SJCRH30 (cell line): ENCODE data around the gene MICAL2. TPM values are rescaled to one million over a fixed set of nuclear protein-coding genes. Genes with fewer than 3 reads are reported as not detected.
A peak's percentile ranks its signal among the peaks of the same experiment; 100 is the strongest.

Experiments
- DNase-seq, 2 experiments: peaks; one replicate each; pipeline ENCODE4 v3.0.0-alpha.2; 2015 to 2020
- H3K27ac ChIP-seq: fragments of 250-450 bp; sonication (Bioruptor Pico); 2 replicates; pipeline ENCODE4 v1.5.1; 2020; ENCODE audit warnings: mild to moderate bottlenecking, moderate library complexity
- H3K27me3 ChIP-seq: fragments of 250-450 bp; sonication (Bioruptor Pico); 2 replicates; pipeline ENCODE4 v1.5.1; 2020; ENCODE audit warnings: mild to moderate bottlenecking, moderate library complexity
- H3K36me3 ChIP-seq: fragments of 250-450 bp; sonication (Bioruptor Pico); 2 replicates; pipeline ENCODE4 v1.5.1; 2020; ENCODE audit warnings: mild to moderate bottlenecking, moderate library complexity
- H3K4me1 ChIP-seq: fragments of 250-450 bp; sonication (Bioruptor Pico); 2 replicates; pipeline ENCODE4 v1.5.1; 2020; ENCODE audit warnings: mild to moderate bottlenecking, moderate library complexity
- H3K4me3 ChIP-seq: fragments of 250-450 bp; sonication (Bioruptor Pico); 2 replicates; pipeline ENCODE4 v1.5.1; 2020; ENCODE audit warnings: mild to moderate bottlenecking, moderate library complexity
- H3K9me3 ChIP-seq: fragments of 250-450 bp; sonication (Bioruptor Pico); replicated peaks from 2 replicates; pipeline ENCODE4 v1.5.1; 2020; ENCODE audit warnings: mild to moderate bottlenecking, moderate library complexity
- total RNA-seq: library from RNA; depleted of rRNA; stranded (reverse); fragments of >200 nt; shearing (Covaris generic); gene quantifications from 2 replicates; pipeline ENCODE4 v1.2.3, GENCODE V29; 2014

The MICAL2 gene
- total RNA-seq, 1 experiment from 2014 or later = 7.8 TPM

GRCh38 chr11:12286606-12287005, 176.2 kb downstream of the MICAL2 start:
- no peak for DNase-seq
- H3K4me3 ChIP-seq = no peak overlapping the region
- peak overlapping the region; percentile 70 for H3K27ac ChIP-seq
- no peaks in the 10 kb centered on the region for H3K27me3 ChIP-seq
- peaks cover 35% of the 10 kb centered on the region for H3K4me1 ChIP-seq
- no peaks in the 10 kb centered on the region for H3K9me3 ChIP-seq
- H3K36me3 ChIP-seq = no peaks in the 10 kb centered on the region

- Histone ChIP-seq H3K4me1 (peaks cover 35% of the 10 kb centered on the region), H3K27ac (peak overlapping the region; percentile 70)
Observed at GRCh38 chr11:12287009-12287373, 176.6 kb downstream of the MICAL2 start.

GRCh38 chr11:12287374-12288211, 177.2 kb downstream of the MICAL2 start:
- Histone ChIP-seq H3K27me3 (no peaks in the 10 kb centered on the region), H3K9me3 (no peaks in the 10 kb centered on the region), H3K36me3 (no peaks in the 10 kb centered on the region), H3K4me3 (peak overlapping the region; percentile 15), H3K27ac (peak overlapping the region; percentile 70), H3K4me1 (peaks cover 35% of the 10 kb centered on the region)
- DNase-seq = peak; percentile 86 to 90

More at GRCh38 chr11:12287009-12287373, 176.6 kb downstream of the MICAL2 start:
- no peaks in the 10 kb centered on the region for H3K27me3 ChIP-seq
- peak; percentile 90 for DNase-seq
- no peak overlapping the region for H3K4me3 ChIP-seq
- no peaks in the 10 kb centered on the region for H3K9me3 ChIP-seq
- H3K36me3 ChIP-seq = no peaks in the 10 kb centered on the region

- peak; percentile 92 to 96 for DNase-seq
Observed at GRCh38 chr11:12288212-12288930, 178.0 kb downstream of the MICAL2 start.

GRCh38 chr11:12288931-12289666, 178.7 kb downstream of the MICAL2 start:
- Histone ChIP-seq H3K27ac (no peak overlapping the region), H3K4me3 (no peak overlapping the region), H3K36me3 (no peaks in the 10 kb centered on the region), H3K9me3 (no peaks in the 10 kb centered on the region), H3K4me1 (peaks cover 35% of the 10 kb centered on the region), H3K27me3 (no peaks in the 10 kb centered on the region)
- peak in 1 of 2 experiments; percentile 32 for DNase-seq

More at GRCh38 chr11:12288212-12288930, 178.0 kb downstream of the MICAL2 start:
- Histone ChIP-seq H3K36me3 (no peaks in the 10 kb centered on the region), H3K9me3 (no peaks in the 10 kb centered on the region), H3K27ac (peak overlapping the region; percentile 70), H3K4me3 (peak overlapping the region; percentile 15), H3K4me1 (peaks cover 35% of the 10 kb centered on the region), H3K27me3 (no peaks in the 10 kb centered on the region)

- Histone ChIP-seq H3K4me1 (peaks cover 33% of the 10 kb centered on the region), H3K9me3 (no peaks in the 10 kb centered on the region), H3K27me3 (no peaks in the 10 kb centered on the region), H3K27ac (no peak overlapping the region), H3K4me3 (no peak overlapping the region), H3K36me3 (no peaks in the 10 kb centered on the region)
- no peak for DNase-seq
Observed at GRCh38 chr11:12289667-12290476, 179.5 kb downstream of the MICAL2 start.

- H3K4me3 ChIP-seq = no peak overlapping the region
- H3K9me3 ChIP-seq = no peaks in the 10 kb centered on the region
- no peaks in the 10 kb centered on the region for H3K36me3 ChIP-seq
- no peak for DNase-seq
- H3K4me1 ChIP-seq = peaks cover 26% of the 10 kb centered on the region
- no peak overlapping the region for H3K27ac ChIP-seq
- no peaks in the 10 kb centered on the region for H3K27me3 ChIP-seq
Observed at GRCh38 chr11:12290477-12290922, 180.1 kb downstream of the MICAL2 start.

- Histone ChIP-seq H3K4me3 (no peak overlapping the region), H3K9me3 (no peaks in the 10 kb centered on the region), H3K27ac (no peak overlapping the region), H3K36me3 (no peaks in the 10 kb centered on the region), H3K4me1 (peaks cover 18% of the 10 kb centered on the region), H3K27me3 (no peaks in the 10 kb centered on the region)
- DNase-seq = no peak
Observed at GRCh38 chr11:12291313-12291712, 180.9 kb downstream of the MICAL2 start.

- Histone ChIP-seq H3K9me3 (no peaks in the 10 kb centered on the region), H3K27me3 (no peaks in the 10 kb centered on the region), H3K27ac (no peak overlapping the region), H3K4me1 (peaks cover 14% of the 10 kb centered on the region), H3K4me3 (no peak overlapping the region), H3K36me3 (no peaks in the 10 kb centered on the region)
- DNase-seq = no peak
Observed at GRCh38 chr11:12291766-12292165, 181.4 kb downstream of the MICAL2 start.

- Histone ChIP-seq H3K9me3 (no peaks in the 10 kb centered on the region), H3K36me3 (no peaks in the 10 kb centered on the region), H3K4me3 (no peak overlapping the region), H3K27me3 (no peaks in the 10 kb centered on the region), H3K4me1 (peaks cover 6% of the 10 kb centered on the region; the same call in 1 of the 2 replicates), H3K27ac (no peak overlapping the region)
- DNase-seq = no peak
Observed at GRCh38 chr11:12292766-12293165, 182.4 kb downstream of the MICAL2 start.

- Histone ChIP-seq H3K4me1 (no peaks in the 10 kb centered on the region), H3K27ac (no peak overlapping the region), H3K36me3 (no peaks in the 10 kb centered on the region), H3K27me3 (no peaks in the 10 kb centered on the region), H3K4me3 (no peak overlapping the region), H3K9me3 (peaks cover under 1% of the 10 kb centered on the region)
- DNase-seq = no peak
Observed at GRCh38 chr11:12293486-12293885, 183.1 kb downstream of the MICAL2 start.

- Histone ChIP-seq H3K9me3 (peaks cover 11% of the 10 kb centered on the region), H3K27me3 (no peaks in the 10 kb centered on the region), H3K36me3 (no peaks in the 10 kb centered on the region), H3K4me1 (no peaks in the 10 kb centered on the region), H3K27ac (no peak overlapping the region), H3K4me3 (no peak overlapping the region)
- DNase-seq = no peak
Observed at GRCh38 chr11:12294613-12295012, 184.2 kb downstream of the MICAL2 start.

GRCh38 chr11:12295943-12296342, 185.6 kb downstream of the MICAL2 start:
- DNase-seq = no peak
- Histone ChIP-seq H3K4me3 (no peak overlapping the region), H3K27ac (no peak overlapping the region), H3K27me3 (no peaks in the 10 kb centered on the region), H3K9me3 (peaks cover 11% of the 10 kb centered on the region), H3K4me1 (no peaks in the 10 kb centered on the region), H3K36me3 (no peaks in the 10 kb centered on the region)

GRCh38 chr11:12298610-12299009, 188.2 kb downstream of the MICAL2 start:
- H3K4me1 ChIP-seq = no peaks in the 10 kb centered on the region
- H3K27me3 ChIP-seq = no peaks in the 10 kb centered on the region
- no peak overlapping the region for H3K4me3 ChIP-seq
- no peak overlapping the region for H3K27ac ChIP-seq
- H3K36me3 ChIP-seq = no peaks in the 10 kb centered on the region
- no peak for DNase-seq
- peaks cover 11% of the 10 kb centered on the region for H3K9me3 ChIP-seq
